GM21737 (cell line): ENCODE measurements around the gene CEACAM7.
"Not testable (repeated sequence)": the region's sequence is repeated elsewhere in the genome, so short reads cannot be mapped to it uniquely, and the experiment has no call there.

Experiments
- ATAC-seq: cut with Tn5 transposase; IDR thresholded peaks from one replicate; pipeline ENCODE4 v1.9.1; 2021; ENCODE audit warnings: mild to moderate bottlenecking, moderate library complexity; ENCODE audit not compliant: unreplicated experiment

The CEACAM7 gene

DNA sequence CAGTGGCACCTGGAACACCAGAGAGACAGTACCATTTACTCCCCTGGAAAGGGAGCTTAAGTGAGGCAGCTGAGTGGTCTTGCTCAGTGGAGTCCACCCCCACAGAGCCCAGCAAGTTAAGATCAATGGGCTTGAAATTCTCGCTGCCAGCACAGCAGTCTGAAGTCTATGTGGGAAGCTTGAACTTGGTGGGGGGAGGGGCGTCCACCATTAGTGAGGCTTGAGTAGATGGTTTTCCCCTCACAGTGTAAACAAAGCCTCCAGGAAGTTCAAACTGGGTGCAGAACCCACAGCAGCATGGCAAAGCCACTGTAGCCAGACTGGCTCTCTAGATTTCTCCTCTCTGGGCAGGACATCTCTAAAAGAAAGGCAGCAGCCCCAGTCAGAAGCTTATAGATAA, 30.9 kb downstream of the CEACAM7 start:
- no peak for ATAC-seq

DNA sequence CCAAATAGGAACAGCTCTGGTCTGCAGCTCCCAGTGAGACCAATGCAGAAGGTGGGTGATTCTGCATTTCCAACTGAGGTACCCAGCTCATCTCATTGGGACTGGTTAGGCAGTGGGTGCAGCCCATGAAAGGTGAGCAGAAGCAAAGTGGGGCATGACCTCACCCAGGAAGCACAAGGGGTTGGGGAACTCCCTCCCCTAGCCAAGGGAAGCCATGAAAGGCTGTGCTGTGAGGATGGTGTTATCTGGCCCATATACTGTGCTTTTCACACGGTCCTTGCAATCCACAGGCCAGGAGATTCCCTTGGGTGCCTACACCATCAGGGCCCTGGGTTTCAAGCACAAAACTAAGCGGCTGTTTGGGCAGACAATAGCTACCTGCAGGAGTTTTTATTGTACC, 31.3 kb downstream of the CEACAM7 start:
- not testable (repeated sequence) for ATAC-seq

DNA sequence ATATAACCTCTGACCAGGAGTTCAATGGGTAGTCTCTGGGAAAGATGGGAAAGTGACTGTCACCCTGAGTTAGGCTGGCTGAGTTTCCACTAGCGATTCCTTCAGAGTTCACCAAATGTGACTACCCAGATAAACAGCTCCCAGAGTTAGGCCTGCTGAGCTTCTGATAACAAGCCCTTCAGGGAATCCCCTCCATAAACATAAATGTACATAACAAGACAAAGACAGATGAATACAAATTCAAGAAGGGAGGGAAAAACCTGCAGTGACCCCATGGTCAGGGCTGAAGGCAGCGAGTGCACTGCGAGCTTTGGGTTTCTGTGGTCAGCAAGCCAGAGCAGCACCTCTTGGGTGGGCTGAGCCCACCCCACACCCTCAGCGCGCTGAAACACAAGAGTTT, 35.8 kb downstream of the CEACAM7 start:
- ATAC-seq, result no peak

DNA sequence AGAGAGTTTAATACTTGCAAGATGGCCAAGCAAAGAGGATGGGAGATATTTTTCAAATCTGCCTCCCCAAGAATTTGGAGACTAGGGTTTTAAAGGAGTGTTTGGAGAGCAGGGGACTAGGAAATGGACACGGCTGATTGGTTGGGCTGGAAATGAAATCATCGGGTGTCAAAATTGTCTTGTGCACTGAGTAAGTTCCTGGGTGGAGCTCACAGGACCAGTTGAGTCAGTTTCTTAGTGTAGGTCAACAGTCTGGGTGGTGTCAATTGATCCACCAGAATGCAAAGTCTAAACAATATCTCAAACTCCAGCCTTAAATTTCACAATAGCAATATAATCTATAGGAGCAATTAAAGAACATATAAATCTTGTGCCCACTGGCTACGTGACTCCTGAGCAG, 38.2 kb downstream of the CEACAM7 start:
- ATAC-seq, result no peak

DNA sequence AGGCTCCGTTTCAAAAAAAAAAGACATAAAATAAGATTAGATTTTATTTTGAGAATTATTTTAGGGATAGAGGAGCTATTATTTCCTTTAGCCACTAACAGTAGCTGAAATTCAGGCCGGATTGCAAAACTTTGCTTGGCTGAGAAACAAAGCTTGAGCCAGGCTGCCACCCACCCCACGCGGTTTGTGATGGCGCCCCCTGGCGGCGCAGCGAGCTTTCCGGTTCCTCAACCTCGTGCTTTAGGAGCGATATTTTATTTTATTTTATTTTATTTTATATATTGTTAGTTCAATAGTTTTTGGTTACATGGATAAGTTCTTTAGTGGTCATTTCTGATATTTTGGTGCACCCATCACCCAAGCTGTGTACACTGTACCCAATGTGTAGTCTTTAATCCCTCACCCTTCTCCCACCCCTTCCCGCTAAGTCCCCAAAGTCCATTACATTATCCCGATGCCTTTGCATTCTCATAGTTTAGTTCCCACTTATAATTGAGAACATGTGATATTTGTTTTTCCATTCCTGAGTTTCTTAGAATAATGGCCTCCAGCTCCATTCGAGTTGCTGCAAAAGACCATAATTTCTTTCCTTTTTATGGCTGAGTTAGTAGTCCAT, 41.4 kb downstream of the CEACAM7 start:
- no peak for ATAC-seq

DNA sequence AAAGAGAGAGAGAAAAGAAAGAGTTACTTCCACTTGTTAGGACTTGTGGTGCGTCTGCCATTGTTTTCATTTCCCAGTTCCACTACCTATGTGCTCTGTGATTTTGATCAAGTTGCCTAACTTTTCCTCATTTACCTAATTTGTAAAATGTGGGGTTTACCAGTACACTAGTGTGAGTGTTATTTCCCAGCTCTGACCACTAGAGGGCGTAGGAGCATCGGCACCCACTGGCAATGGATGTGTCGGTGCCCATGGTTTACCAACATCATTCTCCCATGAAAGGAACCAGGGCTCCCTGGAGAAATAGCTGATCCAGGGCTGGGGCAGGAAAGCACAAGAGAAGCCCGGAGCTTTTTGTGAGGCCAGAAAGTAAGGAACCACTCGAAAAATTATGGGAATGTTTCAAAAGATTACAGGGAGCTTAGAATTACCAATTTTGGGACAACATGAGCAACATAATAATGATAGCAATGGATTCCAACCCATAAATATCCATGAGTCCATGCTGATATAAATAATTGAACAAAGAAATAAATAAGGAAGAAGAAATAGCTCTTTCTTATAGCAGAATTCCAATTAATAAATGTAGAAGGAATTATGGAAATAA, 46.1 kb downstream of the CEACAM7 start:
- ATAC-seq, result no peak

DNA sequence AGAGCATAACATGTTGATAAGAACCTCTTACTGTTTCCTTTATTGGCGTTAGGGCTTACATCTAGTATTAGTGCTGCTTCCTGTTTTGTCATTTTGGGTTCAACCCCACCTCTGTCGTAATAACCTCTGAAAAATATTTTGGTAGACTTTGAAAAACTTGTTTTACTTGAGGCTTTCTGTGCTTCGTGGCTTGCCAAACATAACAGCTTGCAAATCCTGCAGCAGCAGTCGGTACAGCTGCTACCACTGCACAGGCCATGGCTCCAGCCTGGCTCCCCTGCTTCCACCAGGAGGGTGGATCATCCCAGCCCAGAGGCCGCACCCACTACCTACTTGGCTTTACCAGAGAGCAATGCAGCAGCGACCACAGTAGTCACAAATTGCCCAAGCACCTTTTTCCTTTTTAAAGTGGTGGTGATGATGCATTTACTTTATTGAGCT, 49.4 kb downstream of the CEACAM7 start:
- ATAC-seq, result no peak

DNA sequence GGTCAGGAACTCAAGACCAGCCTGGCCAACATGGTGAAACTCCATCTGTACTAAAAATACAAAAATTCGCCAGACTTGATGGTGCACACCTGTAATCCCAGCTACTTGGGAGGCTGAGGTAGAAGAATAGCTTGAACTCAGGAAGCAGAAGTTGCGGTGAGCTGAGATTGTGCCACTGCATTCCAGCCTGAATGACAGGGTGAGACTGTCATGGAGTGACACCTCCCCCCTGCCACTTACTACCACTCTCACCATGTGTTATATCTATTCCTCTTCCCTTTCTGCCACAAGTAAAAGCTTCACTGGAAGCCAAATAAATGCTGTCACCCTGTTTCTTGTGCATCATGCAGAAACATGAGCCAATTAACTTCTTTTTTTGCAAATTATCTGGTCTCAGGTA, 50.6 kb downstream of the CEACAM7 start:
- no peak for ATAC-seq

DNA sequence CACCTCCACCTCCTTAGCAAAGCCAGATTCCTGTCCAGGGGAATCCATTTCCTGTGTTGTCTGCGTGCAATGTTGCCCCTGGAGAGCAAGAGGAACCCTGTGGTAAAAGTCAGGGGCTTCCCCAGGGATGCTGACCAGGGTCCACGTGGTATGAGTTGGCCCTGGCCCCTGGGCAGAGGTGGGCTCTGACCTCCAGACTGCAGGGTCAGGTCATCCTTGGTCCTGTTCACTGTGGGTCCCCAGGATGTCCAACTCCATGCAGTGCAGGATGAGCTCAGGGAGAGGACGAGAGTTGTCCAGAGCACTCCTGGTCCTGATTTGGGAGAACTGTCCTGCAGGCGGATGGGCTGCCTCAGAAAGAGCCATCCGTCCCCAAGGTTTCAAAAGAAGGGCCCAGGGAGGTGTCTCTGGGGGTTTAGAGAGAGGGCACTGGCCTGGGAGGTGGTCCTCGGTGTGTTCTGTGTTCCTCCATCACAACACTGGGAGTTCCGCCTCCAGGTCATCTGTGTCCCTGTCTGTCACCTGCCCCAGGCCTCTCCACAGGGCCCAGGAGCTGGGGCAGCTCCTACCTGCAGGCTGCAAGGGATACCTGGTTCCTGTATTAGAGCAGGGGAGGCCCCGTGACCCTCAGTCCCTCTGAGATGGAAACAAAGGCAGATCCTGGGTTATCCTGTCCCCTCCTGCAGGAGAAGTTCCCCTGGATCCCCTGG, 59.9 kb downstream of the CEACAM7 start:
- no peak for ATAC-seq

DNA sequence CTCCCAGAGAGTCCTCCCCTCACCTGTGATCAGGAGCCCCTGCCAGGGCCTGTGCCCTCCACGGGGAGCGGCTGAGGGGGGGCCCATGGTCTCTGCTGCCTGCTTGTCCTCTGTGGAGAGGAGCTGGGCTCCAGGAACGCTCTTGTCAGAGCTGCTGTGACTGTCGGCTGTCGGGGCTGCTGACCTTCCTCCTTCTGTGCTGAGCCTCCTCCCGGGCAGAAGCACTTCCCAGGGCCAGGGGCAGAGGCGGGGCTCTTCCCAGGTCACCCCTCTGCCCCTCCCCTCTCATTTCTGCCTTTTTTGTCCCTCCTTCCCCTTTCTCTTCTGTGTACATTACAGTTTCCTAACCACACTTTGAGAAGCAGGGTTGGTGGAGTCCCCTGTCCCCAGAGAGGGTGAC, 61.2 kb downstream of the CEACAM7 start, which contains the start of gene CEACAM4:
TSS of gene CEACAM4 (minus strand) at position 198 of the 400 bp plus-strand sequence. CDS start at position 87, 111 bp downstream.
- ATAC-seq, result no peak

DNA sequence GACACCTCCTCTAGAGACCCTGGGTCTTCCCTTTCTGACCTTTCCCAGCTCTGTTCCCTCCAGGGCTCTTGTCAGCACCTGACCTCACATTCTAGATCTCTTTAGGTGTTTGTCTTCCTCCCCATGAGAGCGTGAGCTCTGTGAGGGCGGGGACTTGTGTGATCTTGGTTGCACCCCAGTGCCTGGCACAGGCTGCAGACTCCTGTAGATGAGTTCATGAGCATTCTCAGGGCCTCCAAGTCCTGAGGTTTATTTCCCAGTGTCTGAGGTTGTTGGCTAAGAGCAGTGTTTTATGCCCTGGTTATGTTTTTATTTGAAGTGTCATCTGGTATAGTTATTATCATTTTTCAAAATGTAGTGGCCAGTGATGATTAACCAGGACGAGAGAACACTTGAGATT, 61.8 kb downstream of the CEACAM7 start:
- ATAC-seq, result no peak

DNA sequence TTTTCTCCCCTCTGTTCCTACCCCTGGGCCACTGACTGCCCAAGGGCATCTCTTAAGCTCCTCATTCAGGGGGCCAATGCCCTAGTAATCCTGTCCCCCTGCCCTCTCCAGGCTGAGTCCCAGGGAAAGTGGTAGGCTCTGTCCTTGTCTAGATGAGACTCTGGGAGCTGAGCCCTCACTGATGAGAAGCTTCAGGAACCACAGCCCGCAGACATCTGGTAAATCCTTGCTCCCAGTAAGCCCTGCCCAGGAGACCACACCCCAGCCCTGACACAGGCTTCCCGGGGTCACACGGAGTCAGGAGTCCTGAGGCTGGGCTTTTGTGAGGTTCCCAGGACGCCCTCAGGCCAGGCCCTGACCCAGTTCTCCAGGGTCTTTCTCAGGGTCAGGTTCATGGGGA, 63.1 kb downstream of the CEACAM7 start:
- ATAC-seq, result no peak

DNA sequence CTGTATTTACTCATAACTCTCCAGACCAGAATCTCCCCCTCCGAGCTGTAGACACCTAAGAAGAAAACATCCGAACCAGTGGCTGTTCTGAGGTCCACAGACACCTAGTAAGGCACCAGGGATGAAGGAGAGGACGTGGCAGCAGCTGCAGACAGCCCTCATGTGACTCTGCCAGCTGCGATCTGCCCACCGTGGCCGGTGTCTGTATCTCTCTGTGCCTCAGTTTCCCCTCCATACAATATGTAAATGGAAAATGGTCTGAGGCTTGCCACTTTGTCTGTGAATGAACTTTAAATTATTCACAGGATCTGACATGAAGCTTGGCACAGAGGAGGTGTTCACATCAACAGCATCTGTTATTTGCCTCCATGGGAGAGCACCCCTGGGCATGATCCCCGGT, 63.6 kb downstream of the CEACAM7 start:
- no peak for ATAC-seq

DNA sequence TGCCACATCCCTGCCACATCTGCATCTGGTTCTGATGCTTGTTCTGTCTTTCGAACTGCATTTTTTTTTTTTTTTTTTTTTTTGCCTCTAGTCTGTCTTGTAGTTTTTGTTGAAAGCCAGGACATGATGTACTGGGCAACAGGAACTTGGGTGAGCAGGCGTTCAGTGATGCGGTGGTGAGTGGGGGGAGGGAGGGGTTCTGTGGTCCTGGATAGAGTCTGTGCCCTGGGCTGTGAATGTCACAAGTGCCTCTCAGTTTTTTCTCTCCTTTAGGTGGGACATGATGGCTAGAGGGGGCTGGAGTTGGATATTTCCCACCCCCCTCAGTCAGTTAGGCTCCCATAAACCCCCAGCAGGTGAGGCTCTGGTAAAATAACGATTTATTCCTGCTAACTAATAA, 64.7 kb downstream of the CEACAM7 start:
- no peak for ATAC-seq
